A549 (cell line): ENCODE results near the gene VIL1. TPM values are rescaled to one million over a fixed set of nuclear protein-coding genes. Genes with fewer than 3 reads are reported as not detected.
A peak's percentile ranks its signal among the peaks of the same experiment; 100 is the strongest.

Experiments
- ATAC-seq, 2 experiments: fragments of 200-7000 bp in 1 of 2; fragments of >200 bp in 1 of 2; cut with Nextera tagmentation in 1 of 2; cut with Tn5 transposase in 1 of 2; 3 replicates each; pipeline versions ENCODE4 v1.8.0 to v1.9.1; 2018 to 2020; ENCODE audit warnings: mild to moderate bottlenecking in 1 of 2, moderate library complexity in 1 of 2
- CTCF ChIA-PET: fragments of 300-600 bp; sonication (Branson Sonifier 250); formaldehyde crosslinking; extraction: SDS; loops from one replicate; lab custom pipeline; 2021; ENCODE audit warnings: antibody characterized with exemption, inconsistent platforms; lab: Yijun Ruan, JAX
- POLR2A ChIA-PET: fragments of 350-600 bp; formaldehyde crosslinking; extraction: SDS; loops from one replicate; lab custom pipeline; 2021; ENCODE audit warnings: antibody characterized with exemption, inconsistent platforms; lab: Yijun Ruan, JAX
- DNase-seq, 2 experiments: peaks; one replicate each; pipeline versions ENCODE4 v3.0.0 to v3.0.0-alpha.2; 2011 to 2016; ENCODE audit warnings: low read depth in 1 of 2, low spot score in 1 of 2
- FAIRE-seq: peaks from 2 replicates; lab custom pipeline; 2011; peaks lifted over from hg19 to GRCh38; lab: Jason Lieb, UNC
- H3K27ac ChIP-seq, 2 experiments: fragments of >200 bp; sonication (Bioruptor Twin); formaldehyde crosslinking; 3 replicates each; pipeline ENCODE4 v1.5.1; 2016 to 2017
- H3K4me1 ChIP-seq: fragments of >200 bp; sonication (Bioruptor Twin); formaldehyde crosslinking; 3 replicates; pipeline ENCODE4 v1.6.1; 2016
- H3K4me2 ChIP-seq: fragments of >200 bp; sonication (Bioruptor Twin); formaldehyde crosslinking; 3 replicates; pipeline ENCODE4 v1.6.1; 2016
- H3K4me3 ChIP-seq: fragments of >200 bp; sonication (Bioruptor Twin); formaldehyde crosslinking; 3 replicates; pipeline ENCODE4 v1.5.1; 2016
- H3K9me3 ChIP-seq: fragments of >200 bp; sonication (Bioruptor Twin); formaldehyde crosslinking; 3 replicates; pipeline ENCODE4 v1.6.1; 2016
- BHLHE40 ChIP-seq: IDR thresholded peaks from 2 replicates; pipeline ENCODE4 v1.6.1; 2012; ENCODE audit warnings: low read depth, low read length, inconsistent platforms
- CBX2 ChIP-seq: fragments of 200-600 bp; sonication (generic); IDR thresholded peaks from 2 replicates; pipeline ENCODE4 v1.6.1; 2016; ENCODE audit warnings: low read depth, mild to moderate bottlenecking, borderline replicate concordance
- CHD4 ChIP-seq: fragments of 200-600 bp; sonication (generic); IDR thresholded peaks from 2 replicates; pipeline ENCODE4 v1.6.1; 2016; ENCODE audit warnings: antibody characterized with exemption, mild to moderate bottlenecking, borderline replicate concordance
- E2F6 ChIP-seq: IDR thresholded peaks from 2 replicates; pipeline ENCODE4 v1.6.1; 2012; ENCODE audit warnings: low read depth, borderline replicate concordance
- EHMT2 ChIP-seq: fragments of 200-600 bp; sonication (generic); IDR thresholded peaks from 2 replicates; pipeline ENCODE4 v1.6.1; 2016; ENCODE audit warnings: antibody characterized with exemption, low read depth, mild to moderate bottlenecking, moderate library complexity
- EP300 ChIP-seq, 2 experiments: fragments of >200 bp; sonication (Bioruptor Twin); formaldehyde crosslinking; IDR thresholded peaks; 2 replicates in 1 of 2; 3 replicates in 1 of 2; pipeline ENCODE4 v1.6.1; 2016 to 2017
- FOSB ChIP-seq: fragments of 250-450 bp; sonication (Bioruptor Pico); IDR thresholded peaks from 2 replicates; pipeline ENCODE4 v1.5.0; 2020; ENCODE audit warnings: mild to moderate bottlenecking, moderate library complexity
- FOXS1 ChIP-seq: fragments of 250-450 bp; sonication (Bioruptor Pico); IDR thresholded peaks from 2 replicates; pipeline ENCODE4 v1.5.0; 2020; ENCODE audit warnings: mild to moderate bottlenecking, moderate library complexity
- GATA3 ChIP-seq: IDR thresholded peaks from 2 replicates; pipeline ENCODE4 v1.6.1; 2012; ENCODE audit warnings: borderline replicate concordance
- HDAC2 ChIP-seq: fragments of 200-600 bp; sonication (generic); IDR thresholded peaks from 2 replicates; pipeline ENCODE4 v1.6.1; 2016
- HEYL ChIP-seq: fragments of 250-450 bp; sonication (Bioruptor Pico); IDR thresholded peaks from 2 replicates; pipeline ENCODE4 v1.8.0; 2021; ENCODE audit warnings: mild to moderate bottlenecking, moderate library complexity
- HOXA7 ChIP-seq: fragments of 250-450 bp; sonication (Bioruptor Pico); IDR thresholded peaks from 2 replicates; pipeline ENCODE4 v1.5.0; 2020; ENCODE audit warnings: mild to moderate bottlenecking, moderate library complexity
- JUN ChIP-seq, 2 experiments: fragments of >200 bp; sonication (Bioruptor Twin); formaldehyde crosslinking; IDR thresholded peaks; 2 replicates in 1 of 2; 3 replicates in 1 of 2; pipeline ENCODE4 v1.6.1; 2016 to 2017
- KDM1A ChIP-seq: fragments of 200-600 bp; sonication (generic); IDR thresholded peaks from 2 replicates; pipeline ENCODE4 v1.6.1; 2016; ENCODE audit warnings: low read depth, mild to moderate bottlenecking
- MYC ChIP-seq: IDR thresholded peaks from 2 replicates; pipeline ENCODE4 v1.6.1; 2012; ENCODE audit warnings: mild to moderate bottlenecking, inconsistent platforms, low read length, improper control_type of control experiment, borderline replicate concordance
- NFE2L2 ChIP-seq: fragments of 150-350 bp; conservative IDR thresholded peaks from 2 replicates; pipeline ENCODE4 v1.6.1; 2014; ENCODE audit warnings: low read length
- NPAS2 ChIP-seq: fragments of 250-450 bp; sonication (Bioruptor Pico); IDR thresholded peaks from 2 replicates; pipeline ENCODE4 v1.8.0; 2022; ENCODE audit warnings: mild to moderate bottlenecking, moderate library complexity, borderline replicate concordance
- NR3C1 ChIP-seq: fragments of >200 bp; sonication (Bioruptor Twin); formaldehyde crosslinking; IDR thresholded peaks from 3 replicates; pipeline ENCODE4 v1.6.1; 2017
- PHF8 ChIP-seq: fragments of 200-600 bp; sonication (generic); IDR thresholded peaks from 2 replicates; pipeline ENCODE4 v1.6.1; 2016; ENCODE audit warnings: low read depth, mild to moderate bottlenecking, antibody characterized with exemption, moderate library complexity, borderline replicate concordance
- POLR2A ChIP-seq: IDR thresholded peaks from 2 replicates; pipeline ENCODE4 v1.6.1; 2012; ENCODE audit warnings: mild to moderate bottlenecking, low read length
- POLR2AphosphoS2 ChIP-seq: conservative IDR thresholded peaks from 2 replicates; pipeline ENCODE4 v1.6.1; 2012; ENCODE audit warnings: low read length, improper control_type of control experiment, inconsistent platforms
- RAD21 ChIP-seq, 2 experiments: fragments of >200 bp in 1 of 2; sonication (Bioruptor Twin) in 1 of 2; formaldehyde crosslinking in 1 of 2; IDR thresholded peaks in 1 of 2; conservative IDR thresholded peaks in 1 of 2; 2 replicates in 1 of 2; 3 replicates in 1 of 2; pipeline ENCODE4 v1.6.1; 2012 to 2018; ENCODE audit warnings: inconsistent platforms in 1 of 2
- RARB ChIP-seq: fragments of 250-450 bp; sonication (Bioruptor Pico); IDR thresholded peaks from 2 replicates; pipeline ENCODE4 v1.8.0; 2021; ENCODE audit warnings: mild to moderate bottlenecking, moderate library complexity
- RCOR1 ChIP-seq: fragments of 150-350 bp; IDR thresholded peaks from 2 replicates; pipeline ENCODE4 v1.6.1; 2014; ENCODE audit warnings: antibody characterized with exemption, low read length, low read depth
- RNF2 ChIP-seq: fragments of 200-600 bp; sonication (generic); IDR thresholded peaks from 2 replicates; pipeline ENCODE4 v1.6.1; 2016; ENCODE audit warnings: low read depth, mild to moderate bottlenecking, antibody characterized with exemption, moderate library complexity, borderline replicate concordance
- TP53 ChIP-seq: fragments of 250-450 bp; sonication (Bioruptor Pico); IDR thresholded peaks from 2 replicates; pipeline ENCODE4 v1.5.0; 2021; ENCODE audit warnings: mild to moderate bottlenecking, moderate library complexity
- ZSCAN20 ChIP-seq: fragments of 250-450 bp; sonication (Bioruptor Pico); IDR thresholded peaks from 2 replicates; pipeline ENCODE4 v1.8.0; 2022; ENCODE audit warnings: mild to moderate bottlenecking, moderate library complexity
- WGBS: methylation state at CpG from one replicate; pipeline ENCODE4 v1.1.6; 2017; ENCODE audit errors: missing lambda C conversion rate; 5-methylcytosine and 5-hydroxymethylcytosine counted together
- polyA plus RNA-seq, 4 experiments: library from polyadenylated mRNA; depleted of rRNA in 3 of 4; stranded (reverse); fragments of >200 nt; fragmentation: RNase III in 1 of 4; extraction: RNeasy Plus Mini Kit Qiagen cat#74134 plus additional on column Dnase treatment in 1 of 4; gene quantifications; 2 replicates in 3 of 4; 3 replicates in 1 of 4; pipeline ENCODE4 v1.2.3, GENCODE V29; 2011 to 2017
- TF ChIP-seq, protein P1 (sequence below): fragments of >200 bp; sonication (Bioruptor Twin); formaldehyde crosslinking; IDR thresholded peaks from 2 replicates; pipeline ENCODE4 v1.6.1; 2016
- TF ChIP-seq, protein P2 (sequence below): fragments of 450-650 bp; IDR thresholded peaks from 2 replicates; pipeline ENCODE4 v1.6.1; 2014; ENCODE audit warnings: antibody characterized with exemption
- TF ChIP-seq, protein P3 (sequence below): fragments of 250-450 bp; sonication (Bioruptor Pico); IDR thresholded peaks from 2 replicates; pipeline ENCODE4 v1.5.0; 2021; ENCODE audit warnings: mild to moderate bottlenecking, moderate library complexity, borderline replicate concordance
- TF ChIP-seq, protein P4 (sequence below): IDR thresholded peaks from 2 replicates; pipeline ENCODE4 v1.6.1; 2012
- TF ChIP-seq, protein P5 (sequence below): fragments of >200 bp; sonication (Bioruptor Twin); formaldehyde crosslinking; IDR thresholded peaks from 3 replicates; pipeline ENCODE4 v1.5.1; 2016

Gene VIL1
- polyA plus RNA-seq, 2 of the 4 experiments (the other 2 are of a cell fraction), result 1.9 to 2.3 TPM

DNA sequence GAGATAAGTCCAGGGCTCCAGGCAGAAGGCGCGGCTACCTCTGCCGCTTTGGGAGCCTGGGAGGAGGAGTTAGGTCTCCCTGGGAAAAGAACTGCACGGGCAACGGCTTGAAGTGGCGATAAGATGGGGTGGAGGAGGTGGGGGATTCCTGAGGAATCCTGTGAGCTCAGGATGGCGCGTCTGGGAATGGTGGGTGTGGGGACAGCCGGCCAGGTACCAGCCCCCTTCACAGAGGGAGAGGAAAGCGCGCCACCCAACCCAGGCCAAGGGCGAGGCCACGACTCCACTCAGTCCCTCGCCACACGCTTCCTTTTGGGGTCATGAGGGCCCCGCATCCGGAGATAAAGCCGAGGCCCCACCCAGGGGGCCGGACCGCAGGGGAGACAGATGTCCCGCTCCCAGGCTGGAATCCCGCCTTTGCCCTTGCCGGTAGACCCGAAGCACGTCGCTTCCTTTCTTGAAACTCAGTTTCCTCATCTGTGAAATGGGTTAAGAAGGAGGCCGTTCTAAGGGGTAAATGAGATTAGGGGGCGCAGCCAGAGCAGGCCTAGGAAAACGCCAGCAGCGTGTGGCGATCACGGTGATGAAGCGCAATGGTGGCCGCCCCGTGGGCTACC is 21.0 kb upstream of the VIL1 start (continued):
- TF ChIP-seq, protein P1, sequence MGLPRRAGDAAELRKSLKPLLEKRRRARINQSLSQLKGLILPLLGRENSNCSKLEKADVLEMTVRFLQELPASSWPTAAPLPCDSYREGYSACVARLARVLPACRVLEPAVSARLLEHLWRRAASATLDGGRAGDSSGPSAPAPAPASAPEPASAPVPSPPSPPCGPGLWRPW, result no peak
- TF ChIP-seq HDAC2 (peak; percentile 83), RCOR1 (0 out of 2 replicates have a peak, but pooled peaks have one; percentile 76), CBX2 (no peak)
- TF ChIP-seq, all 56 proteins: peak for 11

GRCh38 chr2:218398437-218399390 is 20.2 kb upstream of the VIL1 start:
- peak overlapping the region; percentile 94 for H3K4me3 ChIP-seq
- H3K4me2 ChIP-seq, result peak overlapping the region; percentile 90
- POLR2A ChIA-PET, result no interaction called here
- ATAC-seq (peak; percentile 13 to 14; a peak in 5 of 6 replicates), DNase-seq (peak; percentile 41 to 73), FAIRE-seq (no peak)
- H3K9me3 ChIP-seq, result no peaks in the 10 kb centered on the region
- CTCF ChIA-PET, result interaction anchor here (1.2 kb wide), 1 partner anchor 129 kb away, joined by 3 read pairs; the partner anchor contains the start of genes AAMP and PNKD
- H3K4me1 ChIP-seq, result peaks cover 39% of the 10 kb centered on the region
- peak overlapping the region; percentile 98 to 100 for H3K27ac ChIP-seq
- 6% methylated on average over 55 of the region's 95 CpGs for WGBS
- TF ChIP-seq GATA3, result no peak
- no peak for TF ChIP-seq FOSB (CRISPR knock-in tag)
- TF ChIP-seq NFE2L2, result no peak
- no peak; the same call in 1 of the 2 replicates for TF ChIP-seq POLR2A
- no peak for TF ChIP-seq ZSCAN20
- TF ChIP-seq RNF2, result peak; percentile 74; the same call in 1 of the 2 replicates
- TF ChIP-seq TP53 (CRISPR knock-in tag), result no peak
- no peak for TF ChIP-seq RAD21 (conservative IDR thresholded peaks at IDR 0.05 in 1 of 2, IDR thresholded peaks at IDR 0.05 in 1 of 2)
- TF ChIP-seq POLR2AphosphoS2, result no peak
- no peak for TF ChIP-seq FOXS1 (CRISPR knock-in tag)
- TF ChIP-seq, protein P2, sequence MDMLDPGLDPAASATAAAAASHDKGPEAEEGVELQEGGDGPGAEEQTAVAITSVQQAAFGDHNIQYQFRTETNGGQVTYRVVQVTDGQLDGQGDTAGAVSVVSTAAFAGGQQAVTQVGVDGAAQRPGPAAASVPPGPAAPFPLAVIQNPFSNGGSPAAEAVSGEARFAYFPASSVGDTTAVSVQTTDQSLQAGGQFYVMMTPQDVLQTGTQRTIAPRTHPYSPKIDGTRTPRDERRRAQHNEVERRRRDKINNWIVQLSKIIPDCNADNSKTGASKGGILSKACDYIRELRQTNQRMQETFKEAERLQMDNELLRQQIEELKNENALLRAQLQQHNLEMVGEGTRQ, result no peak
- TF ChIP-seq EP300 (IDR thresholded peaks at IDR 0.05), result no peak
- TF ChIP-seq BHLHE40, result no peak
- peak in 1 of 2 experiments; percentile 69 for TF ChIP-seq JUN (IDR thresholded peaks at IDR 0.05)
- peak; percentile 39; the same call in 1 of the 2 replicates for TF ChIP-seq CHD4
- TF ChIP-seq EHMT2, result no peak
- TF ChIP-seq HOXA7 (CRISPR knock-in tag), result no peak
- 0 out of 2 replicates have a peak, but pooled peaks have one; percentile 16 for TF ChIP-seq MYC
- peak; percentile 78 for TF ChIP-seq E2F6
- no peak for TF ChIP-seq NR3C1
- TF ChIP-seq, protein P3, sequence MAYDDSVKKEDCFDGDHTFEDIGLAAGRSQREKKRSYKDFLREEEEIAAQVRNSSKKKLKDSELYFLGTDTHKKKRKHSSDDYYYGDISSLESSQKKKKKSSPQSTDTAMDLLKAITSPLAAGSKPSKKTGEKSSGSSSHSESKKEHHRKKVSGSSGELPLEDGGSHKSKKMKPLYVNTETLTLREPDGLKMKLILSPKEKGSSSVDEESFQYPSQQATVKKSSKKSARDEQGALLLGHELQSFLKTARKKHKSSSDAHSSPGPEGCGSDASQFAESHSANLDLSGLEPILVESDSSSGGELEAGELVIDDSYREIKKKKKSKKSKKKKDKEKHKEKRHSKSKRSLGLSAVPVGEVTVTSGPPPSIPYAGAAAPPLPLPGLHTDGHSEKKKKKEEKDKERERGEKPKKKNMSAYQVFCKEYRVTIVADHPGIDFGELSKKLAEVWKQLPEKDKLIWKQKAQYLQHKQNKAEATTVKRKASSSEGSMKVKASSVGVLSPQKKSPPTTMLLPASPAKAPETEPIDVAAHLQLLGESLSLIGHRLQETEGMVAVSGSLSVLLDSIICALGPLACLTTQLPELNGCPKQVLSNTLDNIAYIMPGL (CRISPR knock-in tag), result no peak
- TF ChIP-seq KDM1A, result no peak
- no peak for TF ChIP-seq NPAS2 (CRISPR knock-in tag)
- no peak for TF ChIP-seq HEYL (CRISPR knock-in tag)
- no peak for TF ChIP-seq RARB (CRISPR knock-in tag)
- TF ChIP-seq, protein P4, sequence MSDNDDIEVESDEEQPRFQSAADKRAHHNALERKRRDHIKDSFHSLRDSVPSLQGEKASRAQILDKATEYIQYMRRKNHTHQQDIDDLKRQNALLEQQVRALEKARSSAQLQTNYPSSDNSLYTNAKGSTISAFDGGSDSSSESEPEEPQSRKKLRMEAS, result peak; percentile 62; the same call in 1 of the 2 replicates
- TF ChIP-seq HDAC2, result peak; percentile 82; the same call in 1 of the 2 replicates
- TF ChIP-seq, protein P5, sequence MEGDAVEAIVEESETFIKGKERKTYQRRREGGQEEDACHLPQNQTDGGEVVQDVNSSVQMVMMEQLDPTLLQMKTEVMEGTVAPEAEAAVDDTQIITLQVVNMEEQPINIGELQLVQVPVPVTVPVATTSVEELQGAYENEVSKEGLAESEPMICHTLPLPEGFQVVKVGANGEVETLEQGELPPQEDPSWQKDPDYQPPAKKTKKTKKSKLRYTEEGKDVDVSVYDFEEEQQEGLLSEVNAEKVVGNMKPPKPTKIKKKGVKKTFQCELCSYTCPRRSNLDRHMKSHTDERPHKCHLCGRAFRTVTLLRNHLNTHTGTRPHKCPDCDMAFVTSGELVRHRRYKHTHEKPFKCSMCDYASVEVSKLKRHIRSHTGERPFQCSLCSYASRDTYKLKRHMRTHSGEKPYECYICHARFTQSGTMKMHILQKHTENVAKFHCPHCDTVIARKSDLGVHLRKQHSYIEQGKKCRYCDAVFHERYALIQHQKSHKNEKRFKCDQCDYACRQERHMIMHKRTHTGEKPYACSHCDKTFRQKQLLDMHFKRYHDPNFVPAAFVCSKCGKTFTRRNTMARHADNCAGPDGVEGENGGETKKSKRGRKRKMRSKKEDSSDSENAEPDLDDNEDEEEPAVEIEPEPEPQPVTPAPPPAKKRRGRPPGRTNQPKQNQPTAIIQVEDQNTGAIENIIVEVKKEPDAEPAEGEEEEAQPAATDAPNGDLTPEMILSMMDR, result no peak
- TF ChIP-seq PHF8, result peak; percentile 32
